Heart left ventricle (tissue), 13 donors: ENCODE results near the gene ELFN1.

Source experiments
- CTCF ChIP-seq, 12 donors: fragments of 200-600 bp; sonication (generic) in 4 of 12; IDR thresholded peaks; one replicate each; pipeline versions ENCODE4 v1.5.0 to v1.8.0; 2018 to 2022; ENCODE audit warnings: antibody characterized with exemption in 12 of 12, mild to moderate bottlenecking in 5 of 12
- POLR2A ChIP-seq, 2 donors: fragments of 450-650 bp; IDR thresholded peaks; one replicate each; pipeline ENCODE4 v1.6.1; 2017; ENCODE audit warnings: antibody characterized with exemption in 2 of 2, mild to moderate bottlenecking in 2 of 2, moderate library complexity in 2 of 2
- donor health status: ischemic (EF 13 %, LVEDD 7.1; RV severe dilation, severe dysfunction).
- donor health status: DM: no; HTN: yes; CAD: no.
- donor health status: DM: no; HTN: no; CAD: no.
- donor health status: ischemic (EF 25% LVEDD 6.9; RV normal size, moderate dysfunction).
- donor health status: ischemic (EF 25% LVEDD 5.7; RV mildly dilated, moderate dysfunction).
- donor health status: ischemic (EF 35%, LVEDD 5.7; RV mildly dilated, moderate dysfunction).
- donor health status: nonischemic (EF 11% LVEDD 7.7; RV severe dilation, severe dysfunction).
- donor health status: DM: yes; HTN: yes; CAD: no.
- donor health status: PGD.
- donor health status: ischemic (EF 29% LVEDD 5.4; RV normal size, mild dysfunction).
- donor health status: nonischemic (EF 23%, LVEDD 6.1; RV moderate dilation, normal function).

- no peak for TF ChIP-seq POLR2A (IDR thresholded peaks at IDR 0.05)
- TF ChIP-seq CTCF (IDR thresholded peaks at IDR 0.05) = no peak
These were observed 7.4 kb downstream of the ELFN1 start for GRCh38 chr7:1677206-1678080.
